ENCODE data around the gene CCL4L2. TPM values are rescaled to one million over a fixed set of nuclear protein-coding genes. Genes with fewer than 3 reads are reported as not detected.
"Not testable (repeated sequence)": the region's sequence is repeated elsewhere in the genome, so short reads cannot be mapped to it uniquely, and the experiment has no call there.

The CCL4L2 gene
- polyA plus RNA-seq, 12 donors: 0.95 to 7.9 (median 2.3) TPM; not detected in 2

GRCh38 chr17:36194832-36195433 lies 15.9 kb upstream of the CCL4L2 start:
- not testable (repeated sequence) for DNase-seq

- no peak for DNase-seq
Observed at GRCh38 chr17:36195434-36196130, 15.3 kb upstream of the CCL4L2 start.

DNA sequence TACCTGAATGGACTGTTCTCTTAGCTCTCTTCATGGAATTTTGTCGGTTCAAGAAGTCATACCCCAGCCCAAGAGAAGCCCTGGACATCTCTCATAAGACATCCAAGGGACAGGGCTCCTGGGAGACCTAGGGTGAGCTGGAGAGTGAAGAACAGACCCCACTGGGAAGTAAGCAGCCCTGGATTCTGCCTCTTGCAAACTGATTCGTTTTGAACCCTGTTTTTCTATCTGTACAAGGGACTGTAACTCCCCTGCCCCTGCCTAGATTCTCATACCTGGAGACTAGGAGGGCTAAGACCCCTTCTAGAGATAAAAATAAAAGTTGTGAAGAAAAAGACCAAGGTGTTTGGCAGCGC lies 14.8 kb upstream of the CCL4L2 start:
- no peak for DNase-seq

DNA sequence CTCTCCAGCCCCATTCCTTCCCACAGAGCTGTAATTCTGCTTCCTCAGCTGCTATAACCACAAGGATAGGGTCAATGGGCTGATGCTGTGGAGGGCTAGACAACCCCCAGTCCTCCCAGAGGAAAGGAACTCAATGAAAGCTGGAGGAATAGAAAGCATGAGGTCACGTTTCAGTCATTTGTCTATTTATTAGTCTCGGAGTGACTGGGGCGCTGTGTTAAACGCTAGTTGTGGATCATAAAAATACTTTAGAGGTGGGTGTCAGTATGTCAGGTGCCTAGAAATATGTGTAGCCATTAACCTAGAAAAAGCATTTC lies 13.5 kb upstream of the CCL4L2 start:
- no peak for DNase-seq

DNA sequence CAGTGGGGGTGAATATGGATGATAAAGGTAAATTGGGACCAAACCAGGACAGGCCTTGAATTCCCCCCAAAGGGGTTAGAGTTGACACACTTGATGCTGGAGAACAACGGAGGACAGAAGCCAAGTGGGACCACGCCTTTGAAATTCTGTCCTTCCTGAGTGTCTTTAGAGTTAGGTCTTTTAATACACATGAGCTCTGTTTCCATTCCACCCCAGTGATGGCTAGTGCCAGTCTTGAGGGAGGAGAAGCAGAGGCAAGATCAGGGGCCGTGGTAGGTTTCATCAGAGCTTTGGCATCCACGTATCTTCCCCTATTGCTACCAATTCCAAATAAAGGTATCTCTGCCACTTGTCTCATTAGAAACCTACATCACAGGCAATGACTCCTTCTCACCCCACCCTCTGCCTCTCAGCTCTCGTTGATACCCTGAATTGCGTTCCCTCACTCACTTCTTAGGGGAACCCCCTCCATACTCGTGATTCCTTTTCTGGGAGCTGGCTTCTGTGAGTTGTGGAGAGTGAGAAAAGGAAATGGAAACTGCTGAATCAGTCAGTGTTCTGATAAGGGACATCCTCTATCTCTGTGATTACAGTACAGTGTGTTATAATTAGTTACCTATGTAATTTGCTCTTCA lies 11.9 kb upstream of the CCL4L2 start:
- no peak for DNase-seq

- not testable (repeated sequence) for DNase-seq
Observed at GRCh38 chr17:36201102-36201501, 9.8 kb upstream of the CCL4L2 start.

DNA sequence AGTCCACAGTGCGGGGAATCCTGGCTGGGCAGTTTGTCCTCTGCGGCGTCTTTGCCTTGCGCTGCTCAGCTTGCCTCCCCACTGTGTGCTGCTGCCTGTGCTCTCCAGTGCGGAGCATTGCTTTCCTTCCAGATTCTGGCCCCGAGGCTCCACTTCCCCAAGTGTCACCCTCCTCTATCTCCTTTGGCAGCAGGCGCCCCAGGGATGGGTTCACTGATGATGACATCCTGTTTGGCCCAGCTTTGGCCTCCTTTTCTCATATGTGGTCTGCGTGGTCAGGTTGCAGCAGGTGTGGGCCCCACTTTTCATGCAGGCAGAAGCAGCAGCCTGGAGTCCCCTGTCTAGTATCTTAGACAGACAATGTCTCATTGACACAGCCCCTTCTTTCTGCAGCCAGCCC lies 9.4 kb upstream of the CCL4L2 start:
- DNase-seq: not testable (repeated sequence)

GRCh38 chr17:36203335-36203734 lies 7.5 kb upstream of the CCL4L2 start:
- no peak for DNase-seq

GRCh38 chr17:36204724-36205500 lies 6.0 kb upstream of the CCL4L2 start:
- no peak for DNase-seq

DNA sequence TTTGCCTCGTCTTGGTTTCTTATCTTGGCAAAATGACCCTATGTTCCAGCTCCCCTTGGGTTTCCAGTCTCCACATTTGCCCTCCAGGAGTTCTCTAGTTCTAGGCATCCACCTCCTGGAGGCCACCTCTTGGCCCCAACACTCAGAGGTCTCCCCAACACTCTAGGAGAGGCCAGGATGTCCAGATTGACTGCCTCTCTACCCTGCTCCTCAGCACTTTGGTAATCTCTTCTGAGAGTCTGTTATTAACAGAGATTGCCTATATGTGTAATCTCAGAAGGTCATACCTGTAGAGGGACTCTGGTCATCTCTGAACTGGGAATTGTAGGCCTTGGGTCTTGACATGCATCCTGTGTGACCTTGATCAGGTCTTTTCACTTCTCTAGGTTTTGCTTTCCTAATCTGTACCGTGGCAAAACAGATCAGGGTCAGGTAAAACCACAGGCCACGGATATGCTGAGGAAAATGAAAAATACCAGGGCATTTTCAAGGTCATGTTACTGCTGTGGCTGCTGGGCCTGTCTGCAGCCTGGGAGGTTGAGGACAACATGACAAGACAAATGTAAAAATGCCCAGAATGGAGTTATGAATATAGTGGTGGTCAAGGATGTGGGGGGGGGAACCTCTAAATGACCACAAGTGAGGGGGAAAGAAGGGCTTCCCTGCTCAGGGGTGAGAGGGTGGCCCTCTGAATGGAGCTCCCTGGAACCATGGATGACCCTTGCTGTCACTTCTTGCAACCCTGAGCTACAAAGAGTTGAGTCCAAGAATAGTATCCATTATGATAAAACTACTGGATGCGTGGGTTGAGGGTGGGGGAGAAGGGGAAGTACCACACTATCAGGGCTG lies 5.0 kb upstream of the CCL4L2 start:
- DNase-seq: no peak

GRCh38 chr17:36206486-36206821 lies 4.4 kb upstream of the CCL4L2 start:
- not testable (repeated sequence) for DNase-seq

DNA sequence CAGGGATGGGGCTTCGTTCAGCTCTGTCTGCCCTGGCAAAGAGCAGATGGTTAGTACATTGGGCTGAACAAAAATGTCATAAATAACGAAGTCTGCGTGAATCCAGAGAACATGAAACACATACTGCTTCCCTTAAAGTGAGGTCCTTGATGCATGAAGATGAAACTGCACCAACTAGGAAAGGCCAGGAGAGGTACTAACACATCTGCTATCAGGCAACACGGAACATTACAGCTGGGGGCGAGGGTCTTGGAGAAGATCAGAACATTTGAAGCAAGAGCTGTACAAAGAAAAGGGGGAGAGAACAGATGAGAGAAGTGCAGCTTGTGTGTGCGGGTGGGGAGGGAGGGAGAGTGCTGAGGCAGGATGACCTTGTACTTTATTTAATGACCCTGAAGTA lies 3.5 kb upstream of the CCL4L2 start:
- DNase-seq: not testable (repeated sequence)

- DNase-seq: no peak
Observed at GRCh38 chr17:36209575-36209974, 1.3 kb upstream of the CCL4L2 start.

GRCh38 chr17:36211484-36212271 lies 815 bp downstream of the CCL4L2 start:
- not testable (repeated sequence) for DNase-seq

- no peak for DNase-seq
Observed at GRCh38 chr17:36212272-36212605, 1.4 kb downstream of the CCL4L2 start.

GRCh38 chr17:36212966-36213365 lies 2.1 kb downstream of the CCL4L2 start:
- no peak for DNase-seq

GRCh38 chr17:36213695-36214094 lies 2.8 kb downstream of the CCL4L2 start:
- DNase-seq: no peak

GRCh38 chr17:36214918-36215317 lies 4.1 kb downstream of the CCL4L2 start:
- DNase-seq: no peak

GRCh38 chr17:36215406-36216308 lies 4.8 kb downstream of the CCL4L2 start:
- not testable (repeated sequence) for DNase-seq

GRCh38 chr17:36219556-36219955 lies 8.7 kb downstream of the CCL4L2 start:
- not testable (repeated sequence) for DNase-seq
